ENCODE results near the gene DLG2.

- TF ChIP-seq, protein P1, sequence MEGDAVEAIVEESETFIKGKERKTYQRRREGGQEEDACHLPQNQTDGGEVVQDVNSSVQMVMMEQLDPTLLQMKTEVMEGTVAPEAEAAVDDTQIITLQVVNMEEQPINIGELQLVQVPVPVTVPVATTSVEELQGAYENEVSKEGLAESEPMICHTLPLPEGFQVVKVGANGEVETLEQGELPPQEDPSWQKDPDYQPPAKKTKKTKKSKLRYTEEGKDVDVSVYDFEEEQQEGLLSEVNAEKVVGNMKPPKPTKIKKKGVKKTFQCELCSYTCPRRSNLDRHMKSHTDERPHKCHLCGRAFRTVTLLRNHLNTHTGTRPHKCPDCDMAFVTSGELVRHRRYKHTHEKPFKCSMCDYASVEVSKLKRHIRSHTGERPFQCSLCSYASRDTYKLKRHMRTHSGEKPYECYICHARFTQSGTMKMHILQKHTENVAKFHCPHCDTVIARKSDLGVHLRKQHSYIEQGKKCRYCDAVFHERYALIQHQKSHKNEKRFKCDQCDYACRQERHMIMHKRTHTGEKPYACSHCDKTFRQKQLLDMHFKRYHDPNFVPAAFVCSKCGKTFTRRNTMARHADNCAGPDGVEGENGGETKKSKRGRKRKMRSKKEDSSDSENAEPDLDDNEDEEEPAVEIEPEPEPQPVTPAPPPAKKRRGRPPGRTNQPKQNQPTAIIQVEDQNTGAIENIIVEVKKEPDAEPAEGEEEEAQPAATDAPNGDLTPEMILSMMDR (IDR thresholded peaks at IDR 0.05; ENCODE audit: low read depth, low read length) = no peak
- TF ChIP-seq EZH2phosphoT487 (IDR thresholded peaks at IDR 0.05; ENCODE audit: low read depth) = no peak
Measured at GRCh38 chr11:83472806-83473205, 2154.3 kb downstream of the DLG2 start.
